ENCODE measurements around the gene PTPRN2. TPM values are rescaled to one million over a fixed set of nuclear protein-coding genes. Genes with fewer than 3 reads are reported as not detected.

PTPRN2 gene
- polyA plus RNA-seq, 1 of the 3 experiments (the other 2 are of a cell fraction): 4.0 TPM

DNA sequence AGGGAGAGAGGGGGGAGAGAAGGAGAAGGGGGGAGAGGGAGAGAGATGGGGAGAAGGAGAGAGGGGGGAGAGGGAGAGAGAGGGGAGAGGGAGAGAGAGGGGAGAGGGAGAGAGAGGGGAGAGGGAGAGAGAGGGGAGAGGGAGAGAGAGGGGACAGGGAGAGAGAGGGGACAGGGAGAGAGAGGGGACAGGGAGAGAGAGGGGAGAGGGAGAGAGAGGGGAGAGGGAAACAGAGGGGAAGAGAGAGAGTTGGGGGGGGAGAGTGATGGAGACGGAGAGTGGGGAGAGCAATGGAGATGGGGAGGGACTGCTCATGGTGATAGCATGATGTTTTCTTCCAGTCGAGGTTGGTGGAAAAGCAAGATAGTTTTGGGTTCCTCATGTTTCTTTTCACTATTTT, 1078.4 kb downstream of the PTPRN2 start:
- no peaks in the 10 kb centered on the region for H4K20me1 ChIP-seq (ENCODE audit: insufficient read depth)
- CTCF ChIA-PET: no interaction called here
- DNase-seq: no peak
- POLR2A ChIA-PET: no interaction called here
- H3K9ac ChIP-seq: no peak overlapping the region
- H3K36me3 ChIP-seq (replicated peaks in 1 of 2; ENCODE audit: control insufficient read depth in 1 of 2, insufficient read depth in 2 of 2, low read length in 1 of 2): no peaks in the 10 kb centered on the region
- no peak overlapping the region for H2AFZ ChIP-seq (ENCODE audit: low read depth)
- no peaks in the 10 kb centered on the region for H3K79me2 ChIP-seq (ENCODE audit: insufficient read depth)
- H3F3A ChIP-seq (replicated peaks; ENCODE audit: insufficient read depth): no peaks in the 10 kb centered on the region
- no peak overlapping the region for H3K27ac ChIP-seq (ENCODE audit: low read depth in 2 of 2, low read length in 1 of 2)
- no peaks in the 10 kb centered on the region for H3K27me3 ChIP-seq (ENCODE audit: insufficient read depth)
- 18% methylated on average over 2 of the region's 2 CpGs for WGBS (ENCODE audit: low lambda C conversion rate)
- TF ChIP-seq, protein P1, sequence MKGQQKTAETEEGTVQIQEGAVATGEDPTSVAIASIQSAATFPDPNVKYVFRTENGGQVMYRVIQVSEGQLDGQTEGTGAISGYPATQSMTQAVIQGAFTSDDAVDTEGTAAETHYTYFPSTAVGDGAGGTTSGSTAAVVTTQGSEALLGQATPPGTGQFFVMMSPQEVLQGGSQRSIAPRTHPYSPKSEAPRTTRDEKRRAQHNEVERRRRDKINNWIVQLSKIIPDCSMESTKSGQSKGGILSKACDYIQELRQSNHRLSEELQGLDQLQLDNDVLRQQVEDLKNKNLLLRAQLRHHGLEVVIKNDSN (IDR thresholded peaks at IDR 0.05; ENCODE audit: borderline replicate concordance, low read depth): no peak
- TF ChIP-seq EP300 (IDR thresholded peaks at IDR 0.05; ENCODE audit: borderline replicate concordance in 1 of 2, low read depth in 1 of 2, low read length in 1 of 2) (no peak), CHD2 (IDR thresholded peaks at IDR 0.05; ENCODE audit: low read length, partially characterized antibody) (no peak), RAD21 (IDR thresholded peaks at IDR 0.05; ENCODE audit: low read length) (no peak), RCOR1 (IDR thresholded peaks at IDR 0.05; ENCODE audit: low read length) (no peak)
- H3K9me3 ChIP-seq: no peaks in the 10 kb centered on the region
- no peak overlapping the region for H3K4me3 ChIP-seq (ENCODE audit: low read depth in 2 of 2, low read length in 1 of 2)
- no peaks in the 10 kb centered on the region for H3K9me2 ChIP-seq
- H3K4me2 ChIP-seq: no peak overlapping the region
- no peaks in the 10 kb centered on the region; a peak in 1 of 4 replicates for H3K4me1 ChIP-seq (ENCODE audit: control insufficient read depth in 1 of 2, insufficient read depth in 2 of 2, low read depth in 1 of 2, low read length in 1 of 2)

DNA sequence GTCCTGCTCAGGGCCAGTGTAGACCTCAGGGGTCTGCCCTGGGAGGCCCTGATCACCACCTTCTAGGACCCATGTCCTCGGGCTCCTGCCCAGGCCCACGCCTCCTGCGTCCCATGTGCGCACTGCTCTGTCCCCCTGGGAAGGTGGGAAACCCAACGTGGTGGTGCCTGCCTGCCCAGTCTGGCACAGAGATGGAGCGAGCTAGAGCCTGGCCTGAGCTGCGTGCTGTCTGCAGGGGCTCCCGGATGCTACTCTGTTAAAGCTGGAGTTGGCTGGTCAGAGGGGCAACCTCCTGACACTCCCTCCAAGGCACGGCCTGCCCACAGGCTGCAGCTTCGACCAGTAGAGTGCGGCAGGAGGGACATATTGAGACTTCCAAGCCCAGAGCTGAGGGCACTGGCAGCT, 1079.1 kb downstream of the PTPRN2 start:
- Histone ChIP-seq H3K9me3 (no peaks in the 10 kb centered on the region), H3K9ac (no peak overlapping the region), H3K36me3 (replicated peaks in 1 of 2; ENCODE audit: control insufficient read depth in 1 of 2, insufficient read depth in 2 of 2, low read length in 1 of 2) (no peaks in the 10 kb centered on the region), H3K9me2 (no peaks in the 10 kb centered on the region), H4K20me1 (ENCODE audit: insufficient read depth) (no peaks in the 10 kb centered on the region), H3F3A (replicated peaks; ENCODE audit: insufficient read depth) (no peaks in the 10 kb centered on the region), H3K4me2 (no peak overlapping the region), H3K4me1 (ENCODE audit: control insufficient read depth in 1 of 2, insufficient read depth in 2 of 2, low read depth in 1 of 2, low read length in 1 of 2) (no peaks in the 10 kb centered on the region), H2AFZ (ENCODE audit: low read depth) (no peak overlapping the region), H3K79me2 (ENCODE audit: insufficient read depth) (no peaks in the 10 kb centered on the region), H3K27me3 (ENCODE audit: insufficient read depth) (no peaks in the 10 kb centered on the region), H3K4me3 (ENCODE audit: low read depth in 2 of 2, low read length in 1 of 2) (no peak overlapping the region), H3K27ac (ENCODE audit: low read depth in 2 of 2, low read length in 1 of 2) (no peak overlapping the region)
- ChIA-PET CTCF (interaction anchor here (1.2 to 1.3 kb wide), 2 partner anchors 11 to 199 kb away, joined by 3 read pairs; no protein-coding TSS in a partner anchor), POLR2A (no interaction called here)
- WGBS (ENCODE audit: low lambda C conversion rate): 17% methylated on average over 7 of the region's 11 CpGs
- TF ChIP-seq ELF1 (IDR thresholded peaks at IDR 0.05) (no peak), FOXM1 (IDR thresholded peaks at IDR 0.05; ENCODE audit: low read depth) (no peak), SIN3A (IDR thresholded peaks at IDR 0.05; ENCODE audit: borderline replicate concordance, low read depth, low read length) (no peak), FOXJ3 (CRISPR knock-in tag; IDR thresholded peaks at IDR 0.05) (no peak), TEAD4 (IDR thresholded peaks at IDR 0.05; ENCODE audit: borderline replicate concordance, insufficient read depth) (no peak), JUND (IDR thresholded peaks at IDR 0.05) (no peak)
- TF ChIP-seq, protein P2, sequence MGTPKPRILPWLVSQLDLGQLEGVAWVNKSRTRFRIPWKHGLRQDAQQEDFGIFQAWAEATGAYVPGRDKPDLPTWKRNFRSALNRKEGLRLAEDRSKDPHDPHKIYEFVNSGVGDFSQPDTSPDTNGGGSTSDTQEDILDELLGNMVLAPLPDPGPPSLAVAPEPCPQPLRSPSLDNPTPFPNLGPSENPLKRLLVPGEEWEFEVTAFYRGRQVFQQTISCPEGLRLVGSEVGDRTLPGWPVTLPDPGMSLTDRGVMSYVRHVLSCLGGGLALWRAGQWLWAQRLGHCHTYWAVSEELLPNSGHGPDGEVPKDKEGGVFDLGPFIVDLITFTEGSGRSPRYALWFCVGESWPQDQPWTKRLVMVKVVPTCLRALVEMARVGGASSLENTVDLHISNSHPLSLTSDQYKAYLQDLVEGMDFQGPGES (IDR thresholded peaks at IDR 0.05; ENCODE audit: low read depth, low read length): no peak
- TF ChIP-seq, protein P3, sequence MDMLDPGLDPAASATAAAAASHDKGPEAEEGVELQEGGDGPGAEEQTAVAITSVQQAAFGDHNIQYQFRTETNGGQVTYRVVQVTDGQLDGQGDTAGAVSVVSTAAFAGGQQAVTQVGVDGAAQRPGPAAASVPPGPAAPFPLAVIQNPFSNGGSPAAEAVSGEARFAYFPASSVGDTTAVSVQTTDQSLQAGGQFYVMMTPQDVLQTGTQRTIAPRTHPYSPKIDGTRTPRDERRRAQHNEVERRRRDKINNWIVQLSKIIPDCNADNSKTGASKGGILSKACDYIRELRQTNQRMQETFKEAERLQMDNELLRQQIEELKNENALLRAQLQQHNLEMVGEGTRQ (IDR thresholded peaks at IDR 0.05; ENCODE audit: borderline replicate concordance, low read depth, low read length): no peak
- TF ChIP-seq, protein P4, sequence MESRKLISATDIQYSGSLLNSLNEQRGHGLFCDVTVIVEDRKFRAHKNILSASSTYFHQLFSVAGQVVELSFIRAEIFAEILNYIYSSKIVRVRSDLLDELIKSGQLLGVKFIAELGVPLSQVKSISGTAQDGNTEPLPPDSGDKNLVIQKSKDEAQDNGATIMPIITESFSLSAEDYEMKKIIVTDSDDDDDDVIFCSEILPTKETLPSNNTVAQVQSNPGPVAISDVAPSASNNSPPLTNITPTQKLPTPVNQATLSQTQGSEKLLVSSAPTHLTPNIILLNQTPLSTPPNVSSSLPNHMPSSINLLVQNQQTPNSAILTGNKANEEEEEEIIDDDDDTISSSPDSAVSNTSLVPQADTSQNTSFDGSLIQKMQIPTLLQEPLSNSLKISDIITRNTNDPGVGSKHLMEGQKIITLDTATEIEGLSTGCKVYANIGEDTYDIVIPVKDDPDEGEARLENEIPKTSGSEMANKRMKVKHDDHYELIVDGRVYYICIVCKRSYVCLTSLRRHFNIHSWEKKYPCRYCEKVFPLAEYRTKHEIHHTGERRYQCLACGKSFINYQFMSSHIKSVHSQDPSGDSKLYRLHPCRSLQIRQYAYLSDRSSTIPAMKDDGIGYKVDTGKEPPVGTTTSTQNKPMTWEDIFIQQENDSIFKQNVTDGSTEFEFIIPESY (IDR thresholded peaks at IDR 0.05; ENCODE audit: borderline replicate concordance, low read depth): no peak
- no peak for DNase-seq
